ENCODE results near the gene DNAH2.
A peak's percentile ranks its signal among the peaks of the same experiment; 100 is the strongest.

Gene DNAH2

DNA sequence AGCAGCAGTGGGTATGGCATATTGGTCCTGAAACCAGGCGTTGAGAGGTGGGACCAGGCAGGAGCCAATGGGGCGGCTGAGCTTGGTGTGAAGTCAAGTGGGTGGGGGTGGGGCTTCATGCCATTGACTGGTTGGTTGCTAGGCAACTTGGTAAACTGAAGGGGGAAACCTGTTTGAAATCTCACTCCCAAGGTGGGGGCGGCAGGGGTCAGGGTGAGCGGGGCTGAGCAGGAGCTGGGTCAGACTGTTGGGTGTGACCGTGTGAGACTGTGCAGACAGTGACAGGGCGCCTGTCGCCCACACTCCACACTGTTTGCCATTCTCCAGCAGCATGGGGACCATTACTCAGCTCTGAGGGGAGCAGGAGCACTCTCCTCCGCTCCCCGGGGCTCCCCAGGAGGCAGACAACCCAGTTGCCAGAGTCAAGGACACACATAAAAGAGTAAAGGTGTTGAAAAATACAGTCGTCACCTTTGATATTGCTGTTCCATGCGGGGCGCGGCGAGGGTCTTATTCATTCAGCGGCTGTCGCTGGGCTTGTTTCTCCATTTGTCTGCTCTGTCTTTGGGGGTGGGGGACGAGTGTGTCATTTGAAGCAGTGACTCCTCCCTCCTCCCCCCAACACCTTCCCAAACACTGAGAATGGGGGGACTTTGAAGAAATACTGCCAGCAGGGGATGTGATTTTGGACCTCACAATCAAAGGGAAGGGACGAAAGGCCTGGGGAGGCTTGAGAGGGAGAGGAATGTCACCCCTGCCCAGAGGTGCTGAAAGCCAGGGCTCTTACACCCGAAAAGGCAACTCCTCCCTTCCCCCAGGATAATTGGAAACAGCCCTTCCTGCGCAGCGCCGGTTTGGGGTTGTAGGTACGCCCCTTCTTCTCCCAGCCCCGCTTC is 13.7 kb upstream of the DNAH2 start:
- peak; percentile 75 for DNase-seq

DNA sequence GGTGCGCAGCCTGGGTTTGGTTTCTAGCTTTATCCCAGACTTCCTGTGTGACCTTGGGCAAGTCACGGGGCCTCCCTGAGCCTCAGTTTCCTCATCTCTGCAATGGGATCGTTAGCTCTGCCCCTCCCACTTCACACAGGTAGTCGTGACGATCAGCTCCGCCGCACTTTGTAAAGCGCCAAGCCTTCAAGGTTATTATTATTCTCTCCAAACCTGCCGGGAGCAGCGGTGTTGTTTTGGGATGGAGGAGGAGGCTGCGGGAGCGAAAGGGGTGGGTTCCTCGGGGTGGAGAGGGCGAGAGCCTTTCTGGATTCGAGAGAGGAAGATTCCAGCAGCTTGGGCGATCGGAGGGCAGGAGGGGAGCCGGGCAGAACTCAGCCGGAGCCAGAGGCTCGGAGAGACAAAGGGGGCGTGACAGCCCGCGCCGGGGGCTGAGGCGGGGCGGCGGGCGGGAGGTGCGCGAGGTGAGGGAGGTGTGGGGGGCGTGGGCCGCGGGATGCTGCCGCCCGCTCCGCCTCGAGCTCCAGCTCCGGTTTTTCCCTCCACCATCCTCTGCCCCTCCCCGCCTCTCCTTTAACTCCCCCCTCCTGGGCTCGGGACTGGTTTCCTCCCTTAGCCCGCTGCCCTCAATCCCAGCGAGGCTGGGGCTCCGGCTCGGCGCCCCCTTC is 12.8 kb upstream of the DNAH2 start, which contains the start of gene EFNB3:
Gene EFNB3, plus strand, starts transcription at position 602 of the 668 bp plus-strand sequence. CDS start 397 bp downstream, outside the sequence.
- DNase-seq = peak; percentile 73

DNA sequence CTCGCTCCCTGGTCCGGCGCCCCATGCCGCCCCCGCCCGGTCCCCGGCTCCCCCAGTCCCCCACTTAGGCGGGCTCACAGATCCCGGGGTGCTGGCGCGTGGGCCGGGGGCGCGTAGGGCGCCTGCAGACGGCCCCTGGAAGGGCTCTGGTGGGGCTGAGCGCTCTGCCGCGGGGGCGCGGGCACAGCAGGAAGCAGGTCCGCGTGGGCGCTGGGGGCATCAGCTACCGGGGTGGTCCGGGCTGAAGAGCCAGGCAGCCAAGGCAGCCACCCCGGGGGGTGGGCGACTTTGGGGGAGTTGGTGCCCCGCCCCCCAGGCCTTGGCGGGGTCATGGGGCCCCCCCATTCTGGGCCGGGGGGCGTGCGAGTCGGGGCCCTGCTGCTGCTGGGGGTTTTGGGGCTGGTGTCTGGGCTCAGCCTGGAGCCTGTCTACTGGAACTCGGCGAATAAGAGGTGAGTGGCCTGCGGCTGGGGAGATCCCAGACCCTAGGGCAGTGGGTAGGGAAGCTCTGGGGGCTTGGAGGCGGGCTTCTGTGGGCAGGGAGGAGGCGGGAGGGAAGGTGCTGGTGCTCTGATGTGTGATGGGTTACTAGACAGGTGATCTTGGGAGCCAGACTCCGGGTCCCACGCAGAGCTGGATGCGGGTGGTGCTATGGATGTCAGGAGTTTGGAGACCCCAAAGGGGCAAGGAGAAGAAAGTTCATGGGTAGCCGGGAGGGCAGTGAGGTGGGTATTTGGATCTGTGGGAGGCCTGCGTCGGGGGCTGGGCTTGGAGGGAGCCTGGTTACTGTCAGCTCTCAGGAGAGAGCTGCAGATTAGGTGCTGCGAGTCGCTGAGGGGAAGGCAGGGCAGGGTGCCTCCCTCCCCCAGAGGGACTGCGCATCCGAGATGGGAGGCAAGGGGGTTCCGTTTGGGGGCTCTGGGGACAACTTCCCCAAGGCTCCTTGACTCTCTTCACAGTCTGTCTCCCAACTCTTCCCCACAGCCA is 12.0 kb upstream of the DNAH2 start:
- DNase-seq = no peak

DNA sequence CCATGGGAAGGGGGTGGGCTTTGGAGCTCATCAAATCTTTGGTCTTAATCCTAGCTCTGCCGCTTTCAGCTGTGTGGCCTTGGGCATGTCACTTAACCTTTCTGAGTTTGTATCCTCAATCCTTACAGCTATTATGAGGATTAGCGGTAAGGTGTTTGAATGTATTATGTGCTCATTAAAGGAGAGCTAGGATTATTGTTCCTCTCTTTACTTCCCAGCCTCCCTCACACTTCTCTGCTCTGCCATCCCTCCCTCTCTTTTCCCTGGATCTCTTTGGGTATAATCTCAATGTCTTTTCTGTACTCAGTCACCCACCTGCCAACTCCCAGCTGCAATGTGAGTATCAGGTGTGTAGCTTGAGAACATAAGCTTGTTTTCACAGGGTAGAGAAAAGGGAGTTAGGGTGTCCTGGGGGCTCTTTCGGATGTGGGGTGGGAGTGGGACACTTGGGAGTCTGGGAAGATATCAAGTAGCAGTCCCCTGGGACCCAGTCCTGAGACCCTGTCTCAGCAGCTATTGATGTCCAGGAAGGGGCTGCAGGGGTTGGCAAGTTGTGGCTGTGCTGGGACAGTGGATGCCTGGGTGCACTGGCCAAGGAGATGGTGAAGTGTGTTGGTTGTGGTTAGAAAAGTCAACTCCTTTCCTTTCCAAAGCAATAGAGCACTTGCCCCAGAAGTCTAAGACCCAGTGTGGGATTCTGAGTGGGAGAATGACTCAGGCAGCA is 10.8 kb upstream of the DNAH2 start:
- DNase-seq = no peak

- no peak for DNase-seq
Measured at GRCh38 chr17:7707446-7707845, 10.1 kb upstream of the DNAH2 start.

DNA sequence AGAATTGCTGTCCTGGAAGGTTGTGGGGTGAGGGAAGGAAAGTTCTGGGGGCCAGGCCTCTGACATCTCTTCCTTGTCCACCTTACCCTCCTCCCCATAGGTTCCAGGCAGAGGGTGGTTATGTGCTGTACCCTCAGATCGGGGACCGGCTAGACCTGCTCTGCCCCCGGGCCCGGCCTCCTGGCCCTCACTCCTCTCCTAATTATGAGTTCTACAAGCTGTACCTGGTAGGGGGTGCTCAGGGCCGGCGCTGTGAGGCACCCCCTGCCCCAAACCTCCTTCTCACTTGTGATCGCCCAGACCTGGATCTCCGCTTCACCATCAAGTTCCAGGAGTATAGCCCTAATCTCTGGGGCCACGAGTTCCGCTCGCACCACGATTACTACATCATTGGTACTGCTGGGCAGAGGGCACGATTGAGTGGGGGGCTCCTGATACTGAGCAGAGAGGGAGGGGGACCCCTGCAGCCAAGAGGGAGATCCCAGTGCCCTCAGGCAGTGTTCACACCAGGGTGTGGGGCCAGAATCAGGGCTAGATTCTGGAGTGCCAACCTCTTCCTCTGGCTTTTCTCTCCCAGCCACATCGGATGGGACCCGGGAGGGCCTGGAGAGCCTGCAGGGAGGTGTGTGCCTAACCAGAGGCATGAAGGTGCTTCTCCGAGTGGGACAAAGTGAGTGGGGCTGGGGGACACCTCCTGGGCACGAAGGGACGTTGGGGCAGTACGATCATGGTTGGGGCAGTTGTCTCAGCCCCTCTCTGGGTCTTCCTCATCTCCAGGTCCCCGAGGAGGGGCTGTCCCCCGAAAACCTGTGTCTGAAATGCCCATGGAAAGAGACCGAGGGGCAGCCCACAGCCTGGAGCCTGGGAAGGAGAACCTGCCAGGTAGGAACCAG is 9.4 kb upstream of the DNAH2 start:
- DNase-seq = no peak

- no peak for DNase-seq
Measured at GRCh38 chr17:7709031-7709430, 8.5 kb upstream of the DNAH2 start.

- DNase-seq = no peak
Measured at GRCh38 chr17:7710301-7710700, 7.2 kb upstream of the DNAH2 start.

DNA sequence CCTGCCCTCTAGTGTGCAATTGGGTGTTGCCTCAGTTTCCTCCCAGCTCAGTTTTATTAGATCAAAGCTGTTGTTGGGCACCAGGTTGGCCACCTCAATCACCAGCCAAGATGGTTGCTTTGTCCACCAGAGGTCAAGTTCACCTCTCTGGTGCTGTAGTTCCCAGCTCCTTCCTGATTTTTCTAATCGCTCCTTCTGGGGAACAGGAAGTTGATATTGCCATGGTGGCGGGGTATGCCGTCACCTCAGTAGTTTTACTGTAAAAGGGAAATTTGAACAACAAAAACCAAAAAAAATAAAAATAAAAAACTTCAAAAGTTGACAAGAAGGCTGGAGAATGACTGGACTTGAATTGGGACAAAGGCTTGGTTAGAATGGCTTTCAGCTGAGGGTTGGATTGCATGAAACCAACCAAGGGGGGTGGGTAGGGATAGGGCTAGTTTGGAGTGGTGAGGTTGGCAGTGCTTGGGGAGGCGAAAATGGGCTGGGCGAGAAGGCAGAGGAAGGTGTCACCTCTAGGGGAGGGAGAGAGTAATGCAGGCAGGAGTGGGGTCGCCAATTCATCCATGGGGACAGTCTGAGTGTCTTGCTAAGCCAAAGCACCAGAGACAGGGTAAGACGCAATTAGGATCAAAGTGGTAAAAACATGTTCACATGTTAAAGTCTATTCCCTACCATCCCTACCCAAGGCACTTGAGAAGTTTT is 6.3 kb upstream of the DNAH2 start:
- no peak for DNase-seq

- DNase-seq = no peak
Measured at GRCh38 chr17:7712111-7712771, 5.3 kb upstream of the DNAH2 start.

- no peak for DNase-seq
Measured at GRCh38 chr17:7713782-7714181, 3.8 kb upstream of the DNAH2 start.

- DNase-seq = no peak
Measured at GRCh38 chr17:7714721-7715594, 2.6 kb upstream of the DNAH2 start.

DNA sequence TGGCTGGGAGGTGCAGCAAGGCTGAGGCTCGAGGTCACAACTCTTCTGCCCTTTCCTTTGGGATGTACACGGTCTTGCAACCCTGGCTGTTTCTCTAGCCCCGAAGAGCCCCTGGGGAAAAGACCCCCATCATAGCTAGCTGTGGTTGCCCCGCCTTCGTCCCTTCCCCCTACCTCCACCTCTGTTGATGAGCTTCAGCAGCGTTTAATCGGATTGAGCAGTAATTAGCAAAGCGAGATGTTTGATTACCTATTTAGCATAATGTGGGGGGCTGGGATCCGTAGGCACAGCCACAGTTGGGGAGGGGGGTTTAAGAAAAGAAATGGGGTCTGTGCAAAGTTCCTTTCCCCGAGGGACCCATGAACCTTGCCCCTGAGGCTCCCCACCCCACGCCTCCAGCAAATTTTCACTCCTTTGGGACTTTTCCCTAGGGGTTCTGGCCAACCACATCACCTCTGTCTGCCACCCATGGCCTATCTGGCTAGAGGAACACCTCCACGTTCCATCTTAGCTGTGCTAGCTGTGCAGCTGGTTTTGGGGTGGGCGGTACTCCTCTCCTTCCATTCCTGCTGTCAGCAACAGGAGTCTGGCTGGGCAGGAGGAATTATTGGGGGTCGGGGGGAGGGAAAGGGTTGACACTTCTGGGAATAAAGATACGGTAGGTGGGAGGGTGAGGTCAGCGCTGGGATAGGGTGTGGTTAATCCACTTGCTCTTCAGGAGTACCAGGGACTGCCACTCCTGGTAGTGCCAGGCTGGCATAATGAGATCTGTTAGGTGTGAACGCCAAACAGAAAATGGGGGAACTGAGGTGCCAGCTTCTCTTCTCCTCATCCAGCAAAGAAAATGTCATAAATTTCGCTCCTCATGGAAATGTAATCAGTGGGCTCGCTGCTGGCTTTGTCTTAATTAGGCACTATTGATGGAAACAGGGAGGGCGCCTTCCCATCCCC is 1.3 kb upstream of the DNAH2 start:
- no peak for DNase-seq

DNA sequence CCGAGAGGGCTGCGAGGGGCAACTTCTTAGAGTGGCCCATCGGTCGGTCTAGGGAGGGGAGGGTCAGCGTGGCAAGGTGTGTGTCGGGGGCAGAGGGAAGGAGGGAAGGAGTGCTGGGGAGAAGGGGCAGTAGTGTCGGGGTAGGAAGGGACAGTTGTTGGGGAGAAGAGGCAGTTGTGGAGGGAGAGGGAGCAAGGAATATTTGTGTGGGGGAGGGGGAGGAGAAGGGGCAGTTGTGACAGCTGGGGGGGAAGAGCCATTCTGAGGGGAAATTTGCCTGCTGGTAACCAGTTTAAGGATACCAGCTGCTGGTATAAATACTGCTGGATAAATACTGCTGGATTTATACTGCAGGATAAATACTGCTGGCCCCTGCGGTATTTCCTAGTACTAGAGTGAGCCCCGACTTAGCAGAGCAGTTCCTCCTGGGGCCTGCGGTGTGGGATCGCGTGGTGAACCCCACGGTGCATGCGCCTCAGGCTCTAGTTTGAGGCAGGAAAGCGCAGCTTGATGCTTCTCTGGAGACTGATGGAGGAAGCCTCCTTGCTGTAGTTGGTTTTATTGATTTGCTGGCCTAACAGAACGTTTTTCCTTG is 309 bp downstream of the DNAH2 start:
- no peak for DNase-seq

DNA sequence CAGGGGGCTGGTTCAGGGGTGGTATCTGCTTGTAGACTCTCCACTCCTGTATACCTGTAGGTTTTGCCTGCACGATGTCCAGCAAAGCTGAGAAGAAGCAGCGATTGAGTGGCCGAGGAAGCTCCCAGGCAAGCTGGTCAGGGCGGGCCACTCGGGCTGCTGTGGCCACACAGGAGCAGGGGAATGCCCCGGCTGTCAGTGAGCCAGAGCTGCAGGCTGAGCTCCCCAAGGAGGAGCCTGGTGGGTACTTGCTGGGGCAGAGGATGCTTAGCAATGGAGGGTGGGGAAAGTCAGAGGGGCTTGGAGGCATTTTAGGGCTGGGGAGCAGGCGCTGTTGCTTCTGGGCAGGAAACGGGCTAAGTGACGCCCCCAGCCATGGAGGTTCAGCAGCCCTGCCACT is 2.1 kb downstream of the DNAH2 start:
- DNase-seq = no peak

- DNase-seq = no peak
Measured at GRCh38 chr17:7720125-7720524, 2.6 kb downstream of the DNAH2 start.

- DNase-seq = no peak
Measured at GRCh38 chr17:7721612-7722011, 4.1 kb downstream of the DNAH2 start.

Data from right hindlimb (tissue), 1 donor.